HG02970 (cell line): ENCODE data around the gene PRSS57.
"Not testable (repeated sequence)": the region's sequence is repeated elsewhere in the genome, so short reads cannot be mapped to it uniquely, and the experiment has no call there.

Experiments
- ATAC-seq: cut with Tn5 transposase; IDR thresholded peaks from one replicate; pipeline ENCODE4 v1.9.1; 2021; ENCODE audit warnings: mild to moderate bottlenecking, moderate library complexity, moderate number of reproducible peaks; ENCODE audit not compliant: unreplicated experiment, low FRiP score

PRSS57 gene

DNA sequence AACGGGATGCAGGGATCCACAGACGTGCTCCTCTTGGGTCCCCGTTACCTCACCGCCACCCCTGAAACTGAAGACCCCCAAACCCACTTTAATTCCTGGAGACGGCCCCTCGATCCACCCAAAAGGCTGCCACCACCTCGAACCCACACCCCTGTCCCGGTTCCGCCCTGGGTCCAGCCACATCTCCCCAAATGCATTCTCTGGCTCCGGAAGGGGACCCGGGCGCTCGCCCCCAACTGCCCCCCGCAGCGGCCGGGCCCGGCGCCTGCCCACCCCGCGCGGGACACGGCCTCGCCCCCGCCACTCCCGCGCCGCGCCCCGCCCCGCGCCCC lies 19.3 kb downstream of the PRSS57 start:
- no peak for ATAC-seq

DNA sequence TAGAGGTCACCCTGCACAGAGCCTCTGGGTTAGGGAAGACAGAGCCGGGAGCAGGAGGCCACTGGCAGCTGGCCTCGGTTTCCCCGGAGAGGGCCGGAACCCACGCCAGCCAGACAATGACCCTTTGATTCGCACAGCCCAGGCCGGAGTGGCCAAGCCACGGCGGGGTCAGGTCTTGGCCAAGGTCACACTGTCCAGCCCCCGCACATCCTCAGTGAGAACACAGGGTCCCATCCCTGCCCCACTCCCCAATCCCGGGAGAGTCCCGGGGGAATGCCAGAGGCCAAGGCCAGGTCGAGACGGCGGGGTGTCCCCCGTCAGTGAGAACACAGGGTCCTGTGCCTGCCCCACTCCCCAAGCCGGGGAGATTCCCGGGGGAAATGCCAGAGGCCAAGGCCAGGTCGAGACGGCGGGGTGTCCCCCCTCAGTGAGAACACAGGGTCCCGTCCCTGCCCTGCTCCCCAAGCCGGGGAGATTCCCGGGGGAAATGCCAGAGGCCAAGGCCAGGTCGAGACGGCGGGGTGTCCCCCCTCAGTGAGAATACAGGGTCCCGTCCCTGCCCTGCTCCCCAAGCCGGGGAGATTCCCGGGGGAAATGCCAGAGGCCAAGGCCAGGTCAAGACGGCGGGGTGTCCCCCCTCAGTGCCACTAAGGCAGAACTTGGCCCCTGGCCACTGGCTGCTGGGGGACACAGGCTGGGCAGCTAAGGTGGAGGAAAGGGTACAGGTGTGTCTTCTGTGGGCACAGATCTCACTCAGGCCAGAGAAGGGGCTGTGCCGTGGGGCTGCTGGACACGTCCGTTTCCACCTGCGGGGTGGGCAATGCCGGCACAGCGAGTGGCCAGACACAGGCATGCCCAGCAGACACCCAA lies 20.7 kb downstream of the PRSS57 start:
- ATAC-seq: no peak

DNA sequence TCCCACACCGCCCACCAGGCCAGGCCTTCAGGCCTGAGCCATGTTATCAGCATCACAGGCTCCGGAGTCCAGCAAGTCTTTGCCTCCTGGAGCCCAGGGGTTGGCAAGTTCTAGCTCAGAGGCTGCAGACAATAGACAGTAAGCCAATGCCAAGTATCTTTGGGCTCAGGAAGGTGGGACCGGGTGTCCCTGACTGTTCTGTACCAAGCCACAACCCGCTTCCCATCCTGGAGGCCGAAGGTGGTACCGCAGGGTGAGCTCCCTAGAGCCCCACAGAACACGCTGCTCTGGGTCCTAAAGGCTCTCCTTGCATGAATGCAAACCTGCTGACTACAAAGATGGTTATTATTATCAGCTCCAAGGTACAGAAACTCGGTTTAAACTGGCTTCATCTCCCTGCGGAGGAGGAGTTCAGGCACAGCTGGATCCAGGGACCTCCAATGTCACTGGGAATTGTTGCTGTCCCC lies 24.6 kb downstream of the PRSS57 start:
- no peak for ATAC-seq

DNA sequence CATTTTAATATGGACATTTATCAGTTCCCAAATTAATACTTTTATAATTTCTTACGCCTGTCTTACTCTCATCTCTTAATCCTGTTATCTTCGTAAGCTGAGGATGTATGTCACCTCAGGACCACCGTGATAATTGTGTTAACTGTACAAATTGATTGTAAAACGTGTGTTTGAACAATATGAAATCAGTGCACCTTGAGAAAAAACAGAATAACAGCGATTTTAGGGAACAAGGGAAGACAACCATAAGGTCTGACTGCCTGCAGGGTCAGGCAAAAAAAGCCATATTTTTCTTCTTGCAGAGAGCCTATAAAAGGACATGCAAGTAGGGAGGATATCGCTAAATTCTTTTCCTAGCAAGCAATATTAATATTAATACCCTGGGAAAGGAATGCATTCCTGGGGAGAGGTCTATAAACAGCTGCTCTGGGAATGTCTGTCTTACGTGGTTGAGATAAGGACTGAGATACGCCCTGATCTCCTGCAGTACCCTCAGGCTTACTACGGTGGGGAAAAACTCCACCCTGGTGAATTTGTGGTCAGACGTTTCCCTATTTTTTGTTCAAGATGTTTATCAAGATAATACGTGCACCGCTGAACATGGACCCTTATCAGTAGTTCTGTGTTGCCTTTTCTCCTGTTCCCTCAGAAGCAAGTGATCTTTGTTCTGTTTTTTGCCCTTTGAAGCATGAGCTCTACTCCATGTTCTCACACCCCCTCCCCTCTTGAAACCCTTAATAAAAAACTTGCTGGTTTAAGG lies 26.4 kb downstream of the PRSS57 start:
- ATAC-seq: not testable (repeated sequence)

DNA sequence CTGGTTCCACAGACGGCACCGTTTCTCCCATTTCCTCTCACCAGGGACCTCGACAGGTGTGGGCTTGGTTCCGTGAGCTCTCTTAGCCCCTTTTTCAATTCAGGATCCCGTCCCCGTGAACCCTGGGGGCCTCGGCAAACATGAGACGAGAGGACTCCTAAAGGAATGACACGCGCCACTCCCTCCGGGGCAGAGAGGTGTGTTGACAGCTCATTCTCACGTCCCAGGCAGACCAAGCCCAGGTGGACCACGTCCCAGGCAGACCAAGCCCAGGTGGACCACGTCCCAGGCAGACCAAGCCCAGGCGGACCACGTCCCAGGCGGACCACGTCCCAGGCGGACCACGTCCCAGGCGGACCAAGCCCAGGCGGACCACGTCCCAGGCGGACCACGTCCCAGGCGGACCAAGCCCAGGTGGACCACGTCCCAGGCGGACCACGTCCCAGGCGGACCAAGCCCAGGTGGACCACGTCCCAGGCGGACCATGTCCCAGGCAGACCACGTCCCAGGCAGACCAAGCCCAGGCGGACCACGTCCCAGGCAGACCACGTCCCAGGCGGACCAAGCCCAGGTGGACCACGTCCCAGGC lies 28.2 kb downstream of the PRSS57 start:
- not testable (repeated sequence) for ATAC-seq

DNA sequence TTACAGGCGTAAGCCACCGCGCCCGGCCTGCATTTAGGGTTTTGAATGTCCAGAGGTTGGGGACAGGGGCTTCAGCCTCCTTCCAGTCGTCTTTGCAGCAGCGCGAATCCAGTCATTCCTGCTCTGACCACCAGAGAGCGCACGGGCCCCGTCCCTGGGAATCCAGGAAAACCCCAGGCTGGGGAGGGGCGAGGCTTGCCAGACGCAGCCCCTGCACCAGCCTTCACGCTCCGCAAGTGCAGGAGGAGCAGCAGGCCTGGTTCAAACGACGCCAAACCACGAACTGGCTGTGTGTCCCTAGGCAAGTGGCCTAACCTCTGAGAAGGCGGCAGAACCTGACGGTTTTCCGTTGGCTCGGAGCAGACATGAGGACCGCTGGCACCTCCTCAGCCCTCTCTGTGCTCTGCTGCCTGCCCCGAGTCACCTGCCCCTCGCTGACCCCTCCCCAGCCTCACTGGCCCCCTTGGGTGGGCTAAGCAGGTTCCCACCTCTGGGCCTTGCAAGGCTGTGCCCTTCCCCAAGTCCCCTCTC lies 30.3 kb downstream of the PRSS57 start:
- no peak for ATAC-seq

DNA sequence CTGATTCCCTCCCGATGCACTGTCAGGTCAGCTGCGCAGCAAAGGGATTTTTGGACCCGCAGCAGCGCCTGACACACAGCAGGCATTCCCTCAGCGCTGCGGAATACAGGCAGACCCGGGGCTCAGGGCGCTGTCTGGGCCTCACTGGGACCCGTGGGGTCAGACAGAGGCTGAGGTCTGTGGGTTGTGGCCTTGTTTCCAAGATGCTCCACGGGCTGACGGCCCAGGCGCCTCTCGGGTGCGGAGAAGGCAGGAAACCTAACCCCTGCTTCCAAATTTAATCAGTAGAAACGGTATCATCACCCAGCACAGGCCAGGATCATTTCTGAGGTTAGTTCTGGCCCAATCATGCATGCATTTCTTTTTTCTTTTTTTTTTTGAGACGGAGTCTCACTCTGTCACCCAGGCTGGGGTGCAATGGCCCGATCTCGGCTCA lies 31.6 kb downstream of the PRSS57 start:
- ATAC-seq: no peak

DNA sequence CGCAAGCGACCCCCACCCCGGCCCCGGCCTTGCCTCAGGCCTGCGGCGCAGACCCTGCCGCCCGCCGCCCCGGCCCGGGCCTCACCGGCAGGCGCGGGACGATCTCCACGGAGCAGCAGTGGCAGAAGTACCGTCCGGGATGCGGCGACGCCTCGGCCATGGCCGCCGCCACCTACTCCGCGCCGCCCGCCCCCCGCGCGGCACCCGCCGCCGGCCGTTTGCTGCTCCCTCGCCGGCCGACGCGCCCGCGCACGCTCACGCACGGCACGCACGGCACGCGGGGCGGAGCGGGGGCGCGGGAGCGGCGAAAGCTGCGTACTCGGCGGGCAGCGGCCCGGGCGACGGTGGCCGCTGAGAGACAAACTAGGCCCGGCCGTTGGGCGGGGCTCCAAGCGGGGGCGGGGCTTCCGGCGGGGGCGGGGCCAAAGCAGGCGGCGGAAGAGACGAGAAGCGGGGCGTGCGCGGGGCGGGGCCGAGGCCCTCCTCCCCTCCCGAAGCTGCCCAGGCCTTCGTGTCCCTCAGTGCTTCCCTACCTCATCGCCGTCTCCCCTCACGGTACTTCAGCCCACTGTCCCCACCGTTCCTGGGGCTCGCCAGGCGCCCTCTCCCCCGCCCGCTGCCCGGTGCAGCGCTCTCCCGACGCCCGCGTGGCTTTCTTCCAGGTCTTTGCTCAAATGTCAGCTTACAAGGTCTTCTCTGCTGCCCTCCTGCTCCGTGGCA lies 32.1 kb downstream of the PRSS57 start, which contains the start of gene RNF126:
RNF126 (minus strand) TSS at position 253 of the 720 bp plus-strand sequence; CDS start at position 160, 93 bp downstream.
- peak; percentile 69 for ATAC-seq

DNA sequence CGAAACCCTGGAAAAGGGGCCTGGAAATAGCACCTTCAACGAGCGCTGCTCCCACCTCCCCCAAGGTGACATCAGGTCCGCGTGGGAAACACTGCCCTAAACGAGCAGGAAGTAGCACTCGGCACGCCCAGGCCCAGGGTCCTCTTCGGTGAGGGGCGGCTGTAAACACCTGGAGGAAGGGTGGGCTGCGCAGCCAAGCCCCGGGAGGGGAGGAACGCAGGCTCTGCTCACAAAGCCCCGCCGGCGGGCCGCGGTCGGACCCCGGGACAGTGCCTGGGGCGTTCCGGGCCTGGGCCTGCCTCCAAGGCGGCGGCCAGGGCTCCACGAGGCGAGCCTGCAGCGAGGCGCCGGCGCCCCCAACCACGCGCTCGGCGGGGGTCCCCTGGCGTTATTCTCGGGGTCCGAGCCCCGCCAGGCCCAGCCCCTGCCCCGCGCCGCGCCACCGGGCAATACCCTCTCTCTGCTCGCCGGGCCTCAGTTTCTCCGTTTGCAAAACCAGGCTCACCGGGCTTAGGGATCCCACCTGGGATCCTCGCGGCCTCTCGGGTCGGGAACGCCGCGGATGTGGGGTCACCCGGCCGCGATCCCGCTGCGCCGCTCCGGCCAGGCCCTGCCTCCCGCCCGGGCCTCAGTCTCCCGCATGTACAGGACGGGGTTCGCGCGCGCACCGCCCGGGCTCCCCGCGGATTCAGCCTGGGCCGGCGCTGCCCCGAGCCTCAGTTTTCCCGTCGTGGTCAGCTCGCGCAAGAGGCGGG lies 32.9 kb downstream of the PRSS57 start:
- ATAC-seq: peak; percentile 8

DNA sequence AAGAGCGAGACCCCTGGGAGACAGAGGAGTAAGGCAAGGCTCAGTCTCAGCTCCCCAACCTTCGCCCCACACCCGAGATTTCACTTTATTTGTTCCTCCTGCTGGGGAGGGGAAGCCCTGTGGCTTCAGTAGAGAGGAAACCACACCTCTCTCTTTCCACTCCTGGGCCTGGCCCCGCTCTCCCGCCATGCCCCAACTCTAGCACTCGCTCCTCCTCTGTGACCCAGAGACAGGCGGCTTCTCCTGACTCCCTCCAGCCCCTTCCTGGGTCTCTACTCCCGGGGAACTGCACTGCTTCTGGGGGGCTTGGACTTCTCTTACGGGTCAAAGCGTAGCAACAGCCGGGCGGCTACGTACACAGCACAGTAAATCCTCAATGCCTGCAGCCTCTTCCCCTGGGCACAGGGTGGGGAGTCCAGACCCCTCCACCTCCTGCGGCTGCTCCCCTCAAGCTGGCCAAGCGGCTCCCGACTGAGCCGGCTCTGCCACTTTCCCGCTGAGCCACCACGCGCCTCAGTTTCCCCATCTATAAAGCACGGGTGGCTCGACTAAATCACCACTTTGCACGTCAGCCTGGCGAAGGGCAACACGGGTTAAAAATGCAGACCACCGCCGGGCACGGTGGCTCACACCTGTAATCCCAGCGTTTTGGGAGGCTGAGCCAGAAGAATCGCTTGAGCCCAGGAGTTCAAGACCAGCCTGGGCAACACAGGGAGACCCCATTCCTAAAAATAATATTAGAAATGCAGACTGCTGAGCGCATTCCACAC lies 33.6 kb downstream of the PRSS57 start:
- no peak for ATAC-seq

DNA sequence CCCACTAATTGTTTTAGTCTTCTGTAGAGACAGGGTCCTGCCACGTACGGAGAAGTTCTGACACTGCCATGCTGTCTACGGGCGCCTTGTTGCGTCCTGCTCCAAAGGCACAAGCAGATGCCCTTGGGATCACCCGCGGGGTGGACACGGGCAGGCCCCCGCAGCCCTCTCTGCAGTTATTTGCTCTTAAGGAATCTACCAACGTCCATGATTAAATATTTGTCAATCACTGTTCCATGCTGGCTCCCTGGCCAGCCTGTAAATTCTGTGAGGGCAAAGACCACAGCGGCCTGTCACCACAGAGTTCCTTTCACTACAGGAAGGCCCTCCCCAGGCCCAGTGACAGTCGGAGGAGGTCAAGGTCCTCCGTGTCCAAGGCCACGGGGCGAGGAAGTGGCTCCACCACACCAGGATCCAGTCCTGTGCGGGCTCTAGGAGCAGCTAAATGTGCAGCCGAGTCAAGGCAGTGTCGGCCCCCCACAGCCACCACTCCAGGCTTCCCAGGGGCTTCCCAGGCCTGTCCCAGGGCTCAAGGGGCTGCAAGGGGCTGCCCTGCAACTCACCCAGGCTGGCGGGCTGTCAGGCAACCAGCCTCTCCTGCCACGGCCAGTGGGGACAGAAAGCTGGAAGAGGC lies 34.3 kb downstream of the PRSS57 start:
- no peak for ATAC-seq

DNA sequence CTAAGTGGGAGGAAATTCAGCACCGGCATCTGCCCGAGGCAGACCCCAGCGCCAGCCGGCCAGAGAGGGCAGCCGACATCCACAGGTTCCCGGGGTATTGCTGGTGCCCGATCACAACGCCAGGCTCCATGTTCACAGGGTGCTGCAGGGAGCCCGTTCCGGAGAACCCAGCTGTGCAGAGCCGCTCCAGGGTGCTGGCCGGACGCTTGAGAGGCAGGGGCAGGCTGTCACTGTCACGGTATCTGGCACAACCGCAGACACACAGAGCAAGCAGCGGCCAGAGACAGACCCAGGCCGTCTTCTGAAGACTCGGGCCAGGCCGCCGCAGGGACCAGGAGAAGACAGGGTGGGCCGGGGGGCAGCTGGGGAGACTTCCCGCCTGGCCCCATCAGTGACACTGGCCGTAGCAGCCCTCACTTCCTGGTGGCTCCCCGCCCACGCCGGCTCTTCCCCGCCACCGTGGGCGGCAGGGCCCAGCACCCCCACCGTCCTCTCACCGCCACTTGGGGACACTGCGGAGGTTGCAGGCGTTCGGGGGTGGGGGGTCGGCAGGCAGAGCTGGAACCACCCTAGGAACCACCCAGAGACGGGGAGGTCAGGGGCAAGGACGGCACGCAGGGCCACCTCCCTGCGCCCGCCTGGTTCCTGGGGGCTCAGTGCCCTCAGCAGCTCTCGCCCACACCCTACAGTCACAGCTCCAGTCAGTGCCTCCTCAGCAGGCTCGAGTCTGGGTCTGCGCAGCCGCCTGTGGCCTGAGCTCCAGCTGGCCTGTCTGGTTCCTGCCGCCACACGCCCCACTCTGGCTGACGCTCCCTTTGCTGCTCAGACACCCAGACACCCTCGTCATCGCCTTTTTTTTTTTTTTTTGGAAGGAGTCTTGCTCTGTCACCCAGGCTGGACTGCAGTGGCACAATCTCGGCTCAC lies 36.1 kb downstream of the PRSS57 start:
- ATAC-seq: no peak

DNA sequence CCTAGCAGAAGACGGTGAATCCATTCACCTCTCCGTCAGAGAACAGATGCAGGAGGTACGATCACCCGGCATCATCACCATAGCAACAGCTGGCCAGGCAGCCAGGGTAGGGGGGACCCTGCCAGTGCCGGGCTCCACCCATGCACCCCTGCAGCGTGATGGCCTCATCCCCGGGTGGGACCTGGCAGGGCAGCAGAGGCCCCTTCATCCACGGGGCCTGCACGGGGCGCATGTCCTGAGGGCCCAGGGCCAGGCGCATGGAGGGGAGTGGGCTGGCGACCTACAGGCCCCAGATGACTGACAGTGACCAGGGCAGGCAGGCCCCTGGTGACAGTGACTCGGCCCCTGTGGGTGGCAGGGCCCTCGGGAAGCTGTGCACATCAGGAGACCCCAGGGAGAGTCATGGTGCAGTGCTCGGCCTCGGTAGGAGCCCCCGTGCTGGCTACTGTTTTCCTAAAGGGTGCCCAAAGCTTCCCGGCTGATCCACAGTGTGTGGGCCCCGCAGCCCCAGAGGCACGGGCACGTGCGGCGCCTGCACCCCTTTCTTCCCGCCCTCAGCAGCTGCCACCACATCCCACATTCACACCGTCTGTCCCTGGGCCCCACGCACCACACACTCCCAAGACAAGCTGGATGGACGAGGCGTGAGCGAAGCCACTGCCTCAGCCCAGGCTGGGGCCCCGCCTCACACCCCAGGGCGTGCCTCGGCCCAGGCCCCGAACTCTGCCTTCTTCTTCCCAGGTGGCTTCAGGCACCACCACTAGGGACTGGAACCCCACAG lies 37.0 kb downstream of the PRSS57 start:
- no peak for ATAC-seq

DNA sequence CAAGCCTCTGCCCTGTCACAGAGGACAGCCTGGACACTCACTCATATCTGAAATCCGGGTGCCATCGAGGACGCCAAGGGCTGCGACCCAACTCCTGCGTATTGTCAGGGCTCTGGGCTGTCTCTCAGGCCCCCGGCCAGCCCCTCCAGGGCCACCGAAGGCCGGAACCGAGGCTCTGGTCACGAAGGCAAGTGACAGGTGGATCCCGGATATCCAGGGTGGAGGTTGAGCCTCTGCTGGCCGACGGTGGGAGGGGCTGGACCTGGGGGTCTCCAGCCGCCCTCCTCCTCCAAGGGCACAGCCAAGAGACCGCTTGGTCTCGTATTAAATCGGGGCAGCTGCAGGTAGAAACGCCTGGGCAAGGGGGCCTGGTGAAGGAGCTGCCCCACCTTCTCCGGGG lies 37.6 kb downstream of the PRSS57 start:
- no peak for ATAC-seq

DNA sequence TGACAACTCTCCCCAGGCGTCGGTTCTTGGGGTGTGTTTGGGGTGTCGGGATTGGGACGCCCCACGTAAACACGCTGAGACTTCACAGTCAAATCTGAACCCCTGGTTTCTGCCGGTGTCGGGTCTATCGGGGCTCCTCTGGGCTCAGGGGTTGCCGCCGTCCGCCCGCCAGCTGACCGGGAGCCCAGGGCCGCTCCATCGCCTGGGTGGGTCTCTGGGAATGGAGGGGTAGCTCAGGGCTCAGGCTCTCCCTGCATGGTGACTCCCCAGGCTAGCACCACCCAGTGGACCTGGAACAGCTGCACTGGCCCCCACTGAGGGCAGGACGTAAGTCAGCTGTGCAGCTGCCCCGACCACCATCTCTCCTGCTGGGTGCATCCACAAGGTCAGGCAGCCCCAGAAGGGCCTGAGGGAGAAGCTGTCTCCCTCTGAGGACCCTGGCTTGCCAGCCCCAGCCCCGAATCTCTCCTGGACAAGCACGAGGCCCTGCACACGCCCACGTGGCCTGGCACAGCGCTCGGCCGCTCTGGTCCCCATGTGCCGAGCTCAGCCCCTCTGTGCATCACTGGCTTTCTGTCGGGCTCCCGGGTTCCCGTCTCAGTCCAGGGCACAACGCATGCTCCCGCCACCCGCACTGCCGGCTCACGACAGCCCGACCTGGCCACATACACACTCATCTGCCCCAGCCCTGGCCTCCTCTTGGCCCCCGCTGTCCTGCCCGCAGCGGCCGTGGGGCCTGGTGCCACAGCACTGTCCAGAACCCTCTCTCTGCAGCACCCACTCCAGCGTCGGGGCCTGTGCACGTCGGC lies 38.3 kb downstream of the PRSS57 start:
- no peak for ATAC-seq

DNA sequence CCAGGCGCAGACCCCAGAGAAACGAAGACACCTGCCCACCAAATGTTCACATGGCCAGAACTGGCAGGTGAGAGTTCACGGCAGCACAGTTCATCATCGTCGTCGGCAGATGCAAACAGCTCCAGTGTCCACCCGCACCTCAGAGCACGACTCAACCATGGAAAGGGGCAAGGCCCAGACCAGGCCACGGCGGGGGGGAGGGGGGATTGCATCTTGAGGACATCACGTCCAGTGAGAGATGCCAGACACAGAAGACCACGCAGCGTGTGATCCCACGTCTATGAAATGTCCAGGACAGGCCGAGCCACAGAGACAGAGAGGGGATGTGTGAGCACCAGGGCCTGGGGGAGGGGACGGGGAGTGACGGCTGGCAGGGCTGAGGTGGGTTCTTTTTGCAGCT lies 39.6 kb downstream of the PRSS57 start:
- no peak for ATAC-seq
